ENCODE results near the gene TUBB.

DNA sequence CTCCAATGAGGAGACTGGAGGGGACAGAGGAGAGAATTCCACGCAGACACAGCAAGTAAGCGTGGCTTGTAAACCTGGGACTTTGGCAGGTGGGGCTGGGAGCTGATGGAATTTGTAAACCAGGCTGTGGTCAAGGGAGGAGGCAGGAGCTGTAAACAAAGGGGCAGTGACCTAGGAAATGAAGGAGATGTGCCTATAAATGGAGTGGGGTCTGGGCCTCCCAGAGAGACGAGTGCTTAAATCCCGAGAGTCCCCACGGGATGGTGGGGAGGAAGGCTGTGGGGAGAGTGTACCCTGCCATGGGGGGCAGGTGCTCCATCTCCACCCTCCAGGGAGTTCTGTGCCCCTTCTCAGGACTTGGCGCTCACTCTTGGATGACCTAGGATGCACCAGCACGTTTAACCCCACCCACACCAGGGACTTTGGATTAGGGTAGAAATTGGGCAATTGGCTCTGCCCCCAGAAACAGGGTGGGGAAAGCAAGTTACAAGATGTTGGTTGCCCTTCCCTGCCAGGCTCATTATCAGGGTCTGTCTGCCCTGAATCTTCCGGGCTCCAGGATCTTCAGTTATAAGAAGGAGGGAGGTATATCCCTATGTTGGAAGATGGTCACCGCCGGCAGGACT lies 43.4 kb upstream of the TUBB start:
- no peak for TF ChIP-seq CTCF (IDR thresholded peaks at IDR 0.05; ENCODE audit: low read length)
- no peak for TF ChIP-seq EZH2 (optimal IDR thresholded peaks at IDR 0.05; ENCODE audit: low read depth, low read length)
